GM13977 (cell line): ENCODE measurements around the gene SERPINA4.

Source experiments
- DNase-seq: peaks from one replicate; pipeline ENCODE4 v3.0.0; 2012; ENCODE audit warnings: low spot score
- in situ Hi-C: fragments of 300-500 bp; cut with MboI; formaldehyde crosslinking; loops from one replicate; pipeline ENCODE4 v1.12.0; 2022; ENCODE audit warnings: low sequenced_read_pairs, low pct_unique_long_range_greater_than_20kb, mixed read lengths, inconsistent platforms; ENCODE audit not compliant: unreplicated experiment
- TF ChIP-seq, protein P1 (sequence below): IDR thresholded peaks from 2 replicates; pipeline ENCODE4 v1.5.1; 2012; ENCODE audit warnings: mild to moderate bottlenecking, control low read depth; ENCODE audit not compliant: insufficient read depth; ENCODE audit errors: extremely low read depth, missing control alignments

Gene SERPINA4

DNA sequence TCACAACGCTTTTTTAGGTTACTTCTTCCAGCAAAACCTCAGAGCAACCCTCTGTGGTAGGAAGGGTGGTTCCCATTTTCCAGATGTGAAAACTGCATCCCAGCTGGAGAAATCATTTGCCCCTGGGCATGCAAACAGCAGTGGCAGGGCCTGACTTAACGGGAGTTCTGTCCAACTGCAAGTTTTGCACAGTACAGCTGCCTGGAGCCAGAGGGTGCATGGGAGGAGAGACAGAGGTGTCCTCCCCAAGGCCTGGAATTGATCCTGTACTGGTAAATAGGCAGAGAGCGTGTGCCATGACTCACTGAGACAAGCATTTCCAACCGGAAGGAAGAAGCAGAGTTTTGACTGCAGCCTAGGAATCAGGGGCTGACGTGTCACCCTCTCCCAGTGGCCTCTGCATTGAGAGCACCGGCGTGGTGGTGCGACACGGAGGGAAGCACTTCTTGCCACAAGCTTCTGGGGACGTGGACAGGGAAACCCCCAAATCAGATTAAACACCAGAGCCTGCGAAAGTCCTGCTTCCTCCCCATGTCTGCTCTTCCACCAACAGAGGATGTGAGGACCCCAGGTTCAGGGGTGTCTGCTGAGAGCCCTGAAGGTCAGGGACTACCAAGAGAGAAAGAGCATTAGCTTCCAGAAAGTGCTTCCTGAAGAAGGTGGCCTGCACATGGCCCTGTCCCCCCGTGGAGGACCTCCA lies 19.0 kb upstream of the SERPINA4 start:
- DNase-seq, result no peak
- in situ Hi-C loops, result no loop called here
- TF ChIP-seq, protein P1, sequence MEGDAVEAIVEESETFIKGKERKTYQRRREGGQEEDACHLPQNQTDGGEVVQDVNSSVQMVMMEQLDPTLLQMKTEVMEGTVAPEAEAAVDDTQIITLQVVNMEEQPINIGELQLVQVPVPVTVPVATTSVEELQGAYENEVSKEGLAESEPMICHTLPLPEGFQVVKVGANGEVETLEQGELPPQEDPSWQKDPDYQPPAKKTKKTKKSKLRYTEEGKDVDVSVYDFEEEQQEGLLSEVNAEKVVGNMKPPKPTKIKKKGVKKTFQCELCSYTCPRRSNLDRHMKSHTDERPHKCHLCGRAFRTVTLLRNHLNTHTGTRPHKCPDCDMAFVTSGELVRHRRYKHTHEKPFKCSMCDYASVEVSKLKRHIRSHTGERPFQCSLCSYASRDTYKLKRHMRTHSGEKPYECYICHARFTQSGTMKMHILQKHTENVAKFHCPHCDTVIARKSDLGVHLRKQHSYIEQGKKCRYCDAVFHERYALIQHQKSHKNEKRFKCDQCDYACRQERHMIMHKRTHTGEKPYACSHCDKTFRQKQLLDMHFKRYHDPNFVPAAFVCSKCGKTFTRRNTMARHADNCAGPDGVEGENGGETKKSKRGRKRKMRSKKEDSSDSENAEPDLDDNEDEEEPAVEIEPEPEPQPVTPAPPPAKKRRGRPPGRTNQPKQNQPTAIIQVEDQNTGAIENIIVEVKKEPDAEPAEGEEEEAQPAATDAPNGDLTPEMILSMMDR, result no peak

DNA sequence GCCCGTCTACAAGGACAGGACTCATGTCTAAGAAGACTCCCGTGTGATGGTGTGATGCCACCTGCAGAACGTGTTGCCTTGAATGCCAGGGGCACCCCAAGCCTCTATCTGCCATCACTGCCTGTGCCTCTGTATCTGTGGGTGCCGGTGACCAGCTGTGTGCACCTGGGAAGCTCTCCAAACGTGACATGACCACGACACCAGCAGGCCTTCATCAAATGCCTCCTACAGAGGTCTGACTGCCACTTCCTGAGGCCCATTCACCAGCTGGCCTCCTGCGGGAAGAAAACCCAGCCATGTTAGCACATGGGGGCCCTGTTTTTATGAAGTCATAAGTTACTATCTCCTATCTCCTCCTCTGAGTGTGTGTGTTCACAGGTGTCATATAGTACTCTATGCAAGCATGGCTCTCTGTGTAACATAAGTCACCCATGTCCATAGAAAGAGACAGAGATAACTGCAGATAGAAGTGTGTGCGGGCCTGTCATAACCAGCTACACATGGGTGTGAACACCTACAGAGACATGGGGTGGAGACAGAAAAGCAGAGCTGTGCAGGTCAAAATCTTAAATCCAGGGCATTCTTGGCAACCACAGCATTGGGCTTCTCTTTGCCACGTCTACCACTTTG lies 18.3 kb upstream of the SERPINA4 start:
- in situ Hi-C loops, result no loop called here
- no peak for DNase-seq
- TF ChIP-seq, protein P1, result no peak

DNA sequence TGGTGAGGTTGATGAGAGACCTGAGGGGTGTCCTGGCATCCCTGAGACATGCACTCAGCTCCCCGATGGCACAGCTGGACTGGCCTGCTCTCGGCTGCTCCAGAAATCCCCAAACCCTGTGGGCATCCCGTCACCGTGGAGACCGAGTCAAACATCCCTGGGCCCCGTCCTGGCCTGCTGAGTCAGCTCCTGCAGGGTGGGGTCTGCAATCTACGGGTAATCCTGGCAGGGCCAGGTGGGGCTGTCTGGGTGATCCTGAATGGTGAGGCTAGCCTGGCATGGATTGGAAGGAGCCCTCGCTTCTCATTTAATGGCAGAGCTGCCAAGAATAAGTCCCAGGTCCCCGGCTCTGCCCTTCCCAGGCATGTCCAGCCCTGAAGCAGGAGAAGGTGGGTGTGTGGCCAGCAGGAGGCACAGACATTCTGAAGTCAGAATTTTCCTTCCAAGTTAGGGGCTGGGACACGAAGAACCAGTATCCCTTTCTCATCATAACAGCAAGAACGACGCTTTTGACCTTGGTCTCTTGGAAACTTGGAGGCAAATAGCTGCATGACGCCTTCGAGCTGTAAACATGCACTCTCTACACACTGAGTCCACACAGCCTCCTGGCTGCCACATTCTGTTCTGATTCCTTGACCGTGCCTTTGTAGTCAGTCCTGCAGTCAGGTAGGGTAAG lies 17.7 kb upstream of the SERPINA4 start:
- in situ Hi-C loops, result no loop called here
- TF ChIP-seq, protein P1, result no peak
- DNase-seq, result no peak

DNA sequence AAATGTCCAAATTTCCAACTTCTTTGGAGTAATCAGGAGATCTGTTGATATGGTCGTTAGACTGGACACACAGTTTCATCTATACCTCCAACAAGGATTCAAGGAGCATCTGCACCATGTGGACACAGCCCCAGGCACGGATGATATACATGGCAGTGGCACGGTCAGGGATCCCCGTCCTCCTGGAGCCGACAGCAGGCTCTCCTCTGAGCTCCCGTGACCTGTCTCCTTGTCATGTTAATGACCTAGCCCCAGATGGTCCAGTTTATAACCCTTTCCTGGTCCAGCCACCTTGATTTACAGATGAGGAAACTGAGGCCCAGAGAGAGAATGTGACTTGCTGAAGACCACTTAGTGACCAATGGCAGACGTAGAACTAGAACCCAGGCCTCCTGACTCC lies 16.5 kb upstream of the SERPINA4 start:
- no peak for DNase-seq
- TF ChIP-seq, protein P1, result no peak
- in situ Hi-C loops, result no loop called here

DNA sequence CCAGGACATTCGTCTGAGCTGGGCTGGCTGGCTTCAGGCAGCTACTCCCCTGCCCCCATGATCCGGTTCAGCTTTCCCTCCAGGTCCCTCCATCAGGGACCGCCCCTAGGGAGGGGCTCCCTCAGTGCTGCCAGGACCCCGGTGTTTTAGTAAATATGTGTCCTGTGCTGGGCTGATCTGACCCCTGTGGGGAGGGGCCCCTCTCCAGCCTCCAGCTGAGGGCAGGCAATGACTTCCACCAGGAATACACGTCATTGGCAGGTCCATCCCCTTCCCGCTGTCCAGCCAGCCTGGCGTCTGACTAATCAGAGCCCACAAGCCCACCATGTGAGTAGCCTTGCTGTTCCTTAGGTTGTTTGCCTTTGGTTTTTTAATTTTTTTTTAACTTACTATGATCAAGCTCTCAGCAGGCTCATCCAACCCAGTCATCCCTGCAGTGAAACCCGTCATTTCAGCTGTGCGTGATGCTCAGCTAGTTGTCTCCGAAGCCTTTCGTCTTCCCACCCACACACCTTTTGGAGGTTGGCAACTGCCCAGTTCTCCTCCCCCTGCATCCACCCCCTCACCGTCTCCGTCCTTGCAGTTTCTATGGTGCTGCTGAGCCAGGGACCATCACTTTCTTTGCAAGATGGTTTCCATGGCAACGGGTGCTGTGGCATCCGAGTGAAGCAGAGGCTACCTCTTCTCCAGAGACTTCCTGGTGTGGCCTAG lies 16.0 kb upstream of the SERPINA4 start:
- no peak for DNase-seq
- TF ChIP-seq, protein P1, result no peak
- in situ Hi-C loops, result no loop called here

DNA sequence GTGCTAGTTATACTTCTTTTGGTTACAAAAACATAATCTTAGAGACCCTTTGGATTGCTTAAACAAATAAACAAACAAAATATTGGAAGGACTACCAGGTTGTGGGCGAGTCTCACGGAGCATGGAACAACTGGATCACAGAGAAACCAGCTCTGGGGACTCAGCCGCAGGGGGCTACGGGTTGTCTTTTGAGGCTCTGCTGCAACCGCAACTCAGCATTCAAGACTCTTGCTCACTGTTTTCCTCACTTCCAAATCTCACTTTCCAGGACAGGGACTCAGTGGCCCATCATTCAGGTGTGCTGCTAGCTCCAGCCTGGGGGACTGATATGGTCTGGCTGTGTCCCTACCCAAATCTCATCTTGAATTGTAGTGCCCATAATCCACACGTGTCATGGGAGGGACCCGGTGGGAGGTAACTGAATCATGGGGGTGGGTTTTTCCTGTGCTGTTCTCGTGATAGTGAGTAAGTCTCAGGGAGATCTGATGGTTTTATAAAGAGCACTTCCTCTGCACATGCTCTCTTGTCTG lies 14.0 kb upstream of the SERPINA4 start:
- in situ Hi-C loops, result no loop called here
- DNase-seq, result no peak
- TF ChIP-seq, protein P1, result no peak
